Esophagus muscularis mucosa (tissue), 4 donors: ENCODE data around the gene NT5C1A. TPM values are rescaled to one million over a fixed set of nuclear protein-coding genes. Genes with fewer than 3 reads are reported as not detected.

Source experiments
- DNase-seq: peaks from one replicate; pipeline ENCODE4 v3.0.0-alpha.2; 2017; ENCODE audit errors: extremely low spot score
- H3K27ac ChIP-seq, 4 donors: fragments of 200-600 bp; sonication (generic); replicated peaks in 1 of 4; 1 replicate in 3 of 4; 2 replicates in 1 of 4; pipeline ENCODE4 v1.5.1; 2016 to 2019; ENCODE audit warnings: mild to moderate bottlenecking in 1 of 4
- H3K27me3 ChIP-seq, 4 donors: fragments of 200-600 bp; sonication (generic); one replicate each; pipeline versions ENCODE4 v1.5.1 to v1.6.0; 2016 to 2019
- H3K36me3 ChIP-seq, 4 donors: fragments of 200-600 bp; sonication (generic); one replicate each; pipeline ENCODE4 v1.5.1; 2016 to 2019
- H3K4me1 ChIP-seq, 4 donors: fragments of 200-600 bp; sonication (generic); one replicate each; pipeline ENCODE4 v1.5.1; 2016 to 2019
- H3K4me3 ChIP-seq, 4 donors: fragments of 200-600 bp; sonication (generic); 1 replicate in 2 of 4; 2 replicates in 2 of 4; pipeline ENCODE4 v1.5.1; 2016 to 2019; ENCODE audit warnings: mild to moderate bottlenecking in 4 of 4, moderate library complexity in 1 of 4
- H3K9me3 ChIP-seq, 4 donors: fragments of 200-600 bp; sonication (generic); 1 replicate in 3 of 4; 2 replicates in 1 of 4; pipeline ENCODE4 v1.5.1; 2016 to 2019
- EP300 ChIP-seq: sonication (generic); formaldehyde crosslinking; IDR thresholded peaks from one replicate; pipeline ENCODE4 v1.6.1; 2017; ENCODE audit warnings: antibody characterized with exemption
- POLR2A ChIP-seq: fragments of 450-650 bp; IDR thresholded peaks from one replicate; pipeline ENCODE4 v1.6.1; 2017; ENCODE audit warnings: antibody characterized with exemption, moderate library complexity, mild to moderate bottlenecking, low read depth
- POLR2AphosphoS5 ChIP-seq, 2 donors: sonication (generic); formaldehyde crosslinking; IDR thresholded peaks; one replicate each; pipeline ENCODE4 v1.6.1; 2017; ENCODE audit warnings: antibody characterized with exemption in 2 of 2
- WGBS: methylation state at CpG from one replicate; pipeline ENCODE4 v1.1.5; 2018; 5-methylcytosine and 5-hydroxymethylcytosine counted together
- intact Hi-C: fragments of 100-400 bp; cut with DNase I; formaldehyde crosslinking; loops from one replicate; pipeline ENCODE4 v1.15.1; 2023
- total RNA-seq, 4 donors: library from RNA; depleted of rRNA; stranded (reverse); fragments of >200 nt; gene quantifications; one replicate each; pipeline versions ENCODE4 v1.1.0 to v1.2.1, GENCODE V29; 2016
- TF ChIP-seq, protein P1 (sequence below), 3 experiments: fragments of 200-600 bp in 2 of 3; fragments of 450-650 bp in 1 of 3; sonication (generic) in 2 of 3; IDR thresholded peaks; one replicate each; pipeline ENCODE4 v1.5.1; 2017 to 2019; ENCODE audit warnings: antibody characterized with exemption in 3 of 3, mild to moderate bottlenecking in 2 of 3, moderate library complexity in 1 of 3

NT5C1A gene
- total RNA-seq, 4 donors from 2014 or later = 0.26 TPM; not detected in 3

DNA sequence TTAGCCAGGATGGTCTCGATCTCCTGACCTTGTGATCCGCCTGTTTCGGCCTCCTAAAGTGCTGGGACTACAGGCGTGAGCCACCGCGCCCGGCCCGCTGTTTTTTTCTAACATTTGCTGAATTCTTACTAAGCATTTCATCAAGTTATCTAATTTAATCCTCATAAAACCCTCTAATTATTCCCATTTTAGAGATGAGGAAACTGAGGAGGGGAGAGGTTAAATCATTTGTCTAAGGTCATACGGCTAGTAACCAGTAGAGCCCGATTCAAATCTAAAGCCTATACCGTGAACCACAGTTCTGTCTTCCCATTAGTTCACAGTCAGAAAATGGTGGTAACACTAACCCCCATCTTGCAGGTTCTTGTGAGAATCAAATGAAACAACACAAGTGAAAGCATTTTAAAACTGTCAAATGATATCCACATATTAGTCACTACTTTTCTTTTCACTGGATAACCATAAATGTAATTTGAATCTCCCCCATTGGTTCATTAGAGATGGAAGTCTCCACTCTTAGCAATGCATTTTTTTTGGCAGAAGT, 43.0 kb downstream of the NT5C1A start:
- WGBS = 97% methylated on average over 11 of the region's 11 CpGs
- peaks cover 0 to 13% (median 3%) of the 10 kb centered on the region in 4 donors for H3K27me3 ChIP-seq
- peaks cover 18 to 45% (median 33%) of the 10 kb centered on the region in 4 donors for H3K4me1 ChIP-seq
- TF ChIP-seq EP300 (no peak), POLR2A (no peak), POLR2AphosphoS5 (IDR thresholded peaks at IDR 0.05) (no peak)
- TF ChIP-seq, protein P1, sequence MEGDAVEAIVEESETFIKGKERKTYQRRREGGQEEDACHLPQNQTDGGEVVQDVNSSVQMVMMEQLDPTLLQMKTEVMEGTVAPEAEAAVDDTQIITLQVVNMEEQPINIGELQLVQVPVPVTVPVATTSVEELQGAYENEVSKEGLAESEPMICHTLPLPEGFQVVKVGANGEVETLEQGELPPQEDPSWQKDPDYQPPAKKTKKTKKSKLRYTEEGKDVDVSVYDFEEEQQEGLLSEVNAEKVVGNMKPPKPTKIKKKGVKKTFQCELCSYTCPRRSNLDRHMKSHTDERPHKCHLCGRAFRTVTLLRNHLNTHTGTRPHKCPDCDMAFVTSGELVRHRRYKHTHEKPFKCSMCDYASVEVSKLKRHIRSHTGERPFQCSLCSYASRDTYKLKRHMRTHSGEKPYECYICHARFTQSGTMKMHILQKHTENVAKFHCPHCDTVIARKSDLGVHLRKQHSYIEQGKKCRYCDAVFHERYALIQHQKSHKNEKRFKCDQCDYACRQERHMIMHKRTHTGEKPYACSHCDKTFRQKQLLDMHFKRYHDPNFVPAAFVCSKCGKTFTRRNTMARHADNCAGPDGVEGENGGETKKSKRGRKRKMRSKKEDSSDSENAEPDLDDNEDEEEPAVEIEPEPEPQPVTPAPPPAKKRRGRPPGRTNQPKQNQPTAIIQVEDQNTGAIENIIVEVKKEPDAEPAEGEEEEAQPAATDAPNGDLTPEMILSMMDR (IDR thresholded peaks at IDR 0.05) = no peak
- no peak for DNase-seq
- H3K9me3 ChIP-seq = no peaks in the 10 kb centered on the region
- intact Hi-C loops = no loop called here
- no peak overlapping the region for H3K27ac ChIP-seq
- peaks cover 0 to 38% (median 10%) of the 10 kb centered on the region in 4 donors for H3K36me3 ChIP-seq
- H3K4me3 ChIP-seq = no peak overlapping the region

DNA sequence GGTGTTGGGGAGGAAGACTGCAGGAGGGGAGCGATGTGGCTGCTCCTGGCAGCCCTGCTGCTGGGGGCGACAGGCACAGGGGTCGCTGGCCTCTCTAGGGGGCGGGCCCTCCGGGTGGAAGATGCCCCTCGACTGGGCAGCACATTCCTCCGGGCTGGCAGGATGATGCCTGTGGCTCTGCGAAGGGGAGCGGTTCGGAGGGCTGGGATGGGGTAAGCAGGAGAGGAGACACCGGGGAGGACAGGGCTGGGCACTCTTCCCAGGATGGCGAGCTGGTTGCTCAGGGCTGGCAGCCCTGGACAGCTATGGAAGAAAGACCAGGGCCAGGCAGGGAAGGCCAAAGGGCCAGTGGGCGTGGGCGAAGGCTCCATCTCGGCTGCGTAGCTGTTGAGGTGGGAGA, 45.3 kb downstream of the NT5C1A start:
- H3K9me3 ChIP-seq = no peaks in the 10 kb centered on the region
- TF ChIP-seq, protein P1 (IDR thresholded peaks at IDR 0.05) = no peak
- TF ChIP-seq POLR2AphosphoS5 (IDR thresholded peaks at IDR 0.05) = no peak
- no peak for TF ChIP-seq EP300
- no peak for DNase-seq
- no peaks in the 10 kb centered on the region for H3K27me3 ChIP-seq
- WGBS = 92% methylated on average over 10 of the region's 16 CpGs
- H3K36me3 ChIP-seq = peaks cover 0 to 34% (median 10%) of the 10 kb centered on the region in 4 donors
- H3K4me1 ChIP-seq = peaks cover 16 to 32% (median 29%) of the 10 kb centered on the region in 4 donors
- H3K27ac ChIP-seq = peak overlapping the region; percentile 21 to 63 (median 60)
- intact Hi-C loops = no loop called here
- no peak overlapping the region for H3K4me3 ChIP-seq

DNA sequence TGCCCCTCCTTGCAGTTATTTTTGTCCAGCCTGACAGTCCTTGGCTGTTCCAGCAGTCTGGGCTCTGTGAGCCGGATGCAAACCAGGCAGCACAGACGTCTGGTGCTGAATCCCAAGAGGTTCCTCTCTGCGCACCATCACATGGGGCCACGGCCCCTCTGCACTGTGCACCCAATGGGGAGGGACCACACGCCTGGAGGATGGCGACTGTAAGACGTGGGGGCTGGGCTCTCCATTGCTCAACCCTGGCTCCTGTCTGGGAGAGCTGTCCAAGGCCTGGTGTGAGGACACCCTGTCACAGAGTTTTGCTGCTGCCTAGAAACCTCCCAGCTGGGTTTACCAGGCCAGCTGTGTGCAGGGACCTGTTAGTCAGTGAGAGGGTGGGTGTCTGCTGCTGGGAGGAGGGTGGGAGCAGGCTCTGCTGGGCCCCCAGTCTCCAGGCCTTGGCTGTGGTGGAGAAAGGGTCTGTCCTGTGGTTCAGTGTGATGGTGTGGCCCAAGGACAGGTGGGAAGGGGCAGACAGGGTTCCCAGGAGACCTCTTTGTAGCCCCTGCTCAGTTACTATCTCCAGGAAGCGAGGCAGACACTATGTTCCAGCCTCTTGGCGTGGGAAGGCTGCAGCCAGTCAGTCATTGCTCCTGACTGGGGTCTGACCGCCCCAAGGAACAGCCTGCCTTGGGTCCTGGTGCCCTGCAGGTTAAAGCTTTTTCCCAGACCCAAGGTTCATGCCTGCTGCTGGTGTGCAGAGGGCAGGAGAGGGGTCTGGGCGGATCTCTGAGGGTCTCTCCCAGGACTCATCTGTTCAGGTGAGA, 46.2 kb downstream of the NT5C1A start:
- Histone ChIP-seq H3K9me3 (no peaks in the 10 kb centered on the region), H3K4me3 (no peak overlapping the region), H3K27ac (peak overlapping the region; percentile 21 to 63 (median 60)), H3K27me3 (no peaks in the 10 kb centered on the region), H3K4me1 (peaks cover 16 to 32% (median 29%) of the 10 kb centered on the region in 4 donors), H3K36me3 (peaks cover 0 to 24% (median 9%) of the 10 kb centered on the region in 4 donors)
- 55% methylated on average over 5 of the region's 11 CpGs for WGBS
- intact Hi-C loops = no loop called here
- no peak for TF ChIP-seq EP300
- TF ChIP-seq POLR2AphosphoS5 (IDR thresholded peaks at IDR 0.05) = peak; percentile 75 to 76
- no peak for TF ChIP-seq POLR2A
- DNase-seq = peak; percentile 96

DNA sequence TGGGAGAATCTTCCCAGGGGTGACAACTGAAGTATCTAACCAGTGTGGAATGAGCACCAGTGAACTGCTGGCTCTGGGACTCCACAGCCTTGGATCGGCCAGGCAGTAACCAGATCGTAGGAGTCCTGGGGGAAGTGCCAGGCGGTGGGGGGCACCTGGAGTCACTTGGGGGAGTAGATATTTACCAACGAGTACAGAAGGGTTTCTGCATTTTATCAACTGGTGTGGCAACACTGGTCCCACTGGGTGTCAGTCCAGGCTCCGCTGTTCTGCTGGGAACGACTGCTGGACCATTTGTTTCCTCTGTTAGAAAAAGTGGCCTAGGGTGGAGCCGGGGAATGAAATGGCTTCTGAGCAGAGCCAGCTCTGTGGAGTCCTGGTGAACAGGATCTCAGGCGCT, 46.9 kb downstream of the NT5C1A start:
- peaks cover 0 to 18% (median 6%) of the 10 kb centered on the region in 4 donors for H3K36me3 ChIP-seq
- WGBS = 67% methylated on average over 7 of the region's 8 CpGs
- H3K9me3 ChIP-seq = no peaks in the 10 kb centered on the region
- intact Hi-C loops = no loop called here
- H3K4me1 ChIP-seq = peaks cover 16 to 32% (median 29%) of the 10 kb centered on the region in 4 donors
- DNase-seq = no peak
- peak overlapping the region in 3 of 4 donors; percentile 16 to 59 (median 55) for H3K27ac ChIP-seq
- TF ChIP-seq, protein P1 (IDR thresholded peaks at IDR 0.05) = no peak
- no peak for TF ChIP-seq EP300
- TF ChIP-seq POLR2A = no peak
- no peak for TF ChIP-seq POLR2AphosphoS5 (IDR thresholded peaks at IDR 0.05)
- no peaks in the 10 kb centered on the region for H3K27me3 ChIP-seq
- H3K4me3 ChIP-seq = no peak overlapping the region

DNA sequence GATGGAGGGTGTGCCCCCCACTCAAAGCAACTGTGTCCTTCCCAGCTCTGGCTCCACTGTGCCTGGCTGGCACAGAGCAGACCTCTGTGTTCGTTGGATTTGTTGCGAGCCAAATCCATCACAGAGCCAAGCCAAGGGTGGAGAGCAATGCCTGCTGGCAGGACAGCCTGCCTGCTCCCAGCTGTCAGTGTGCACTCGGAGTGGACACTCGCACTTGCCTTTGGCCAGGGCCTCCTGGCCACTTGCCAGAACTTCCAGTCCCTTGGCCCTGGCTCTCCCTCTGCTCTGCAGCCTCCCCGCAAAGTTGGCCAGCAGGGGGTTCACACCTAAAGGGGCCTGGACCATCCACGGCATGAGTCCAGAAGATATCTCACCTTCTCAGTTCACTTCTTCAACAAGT, 48.9 kb downstream of the NT5C1A start:
- H3K36me3 ChIP-seq = peaks cover 0 to 5% (median 2%) of the 10 kb centered on the region in 4 donors
- no peaks in the 10 kb centered on the region for H3K27me3 ChIP-seq
- intact Hi-C loops = no loop called here
- H3K4me3 ChIP-seq = no peak overlapping the region
- peaks cover 16 to 32% (median 29%) of the 10 kb centered on the region in 4 donors for H3K4me1 ChIP-seq
- TF ChIP-seq POLR2AphosphoS5 (IDR thresholded peaks at IDR 0.05) = no peak
- TF ChIP-seq, protein P1 (IDR thresholded peaks at IDR 0.05) = no peak
- no peak for TF ChIP-seq POLR2A
- TF ChIP-seq EP300 = no peak
- H3K27ac ChIP-seq = no peak overlapping the region
- H3K9me3 ChIP-seq = no peaks in the 10 kb centered on the region
- WGBS = 79% methylated on average over 5 of the region's 6 CpGs
- DNase-seq = no peak
